Esophagus squamous epithelium (tissue), 5 donors: Measurements from ENCODE around the gene SPACA1. TPM values are rescaled to one million over a fixed set of nuclear protein-coding genes. Genes with fewer than 3 reads are reported as not detected.

ENCODE experiments used
- DNase-seq: peaks from one replicate; lab custom pipeline; 2025; lab: John Stamatoyannopoulos, UW
- H3K27ac ChIP-seq, 4 donors: fragments of 200-600 bp; sonication (generic); one replicate each; pipeline ENCODE4 v1.5.1; 2016 to 2019; ENCODE audit warnings: mild to moderate bottlenecking in 1 of 4
- H3K27me3 ChIP-seq, 4 donors: fragments of 200-600 bp; sonication (generic); 1 replicate in 3 of 4; 2 replicates in 1 of 4; pipeline versions ENCODE4 v1.5.1 to v1.6.0; 2017 to 2021; ENCODE audit warnings: antibody characterized with exemption in 1 of 4
- H3K36me3 ChIP-seq, 3 donors: fragments of 200-600 bp; sonication (generic); one replicate each; pipeline ENCODE4 v1.5.1; 2016 to 2019
- H3K4me1 ChIP-seq, 3 donors: fragments of 200-600 bp; sonication (generic); one replicate each; pipeline ENCODE4 v1.5.1; 2017 to 2019
- H3K4me3 ChIP-seq, 4 donors: fragments of 200-600 bp; sonication (generic); 1 replicate in 3 of 4; 2 replicates in 1 of 4; pipeline ENCODE4 v1.5.1; 2016 to 2019; ENCODE audit warnings: mild to moderate bottlenecking in 2 of 4, moderate library complexity in 1 of 4
- H3K9me3 ChIP-seq, 3 donors: fragments of 200-600 bp; sonication (generic); one replicate each; pipeline ENCODE4 v1.5.1; 2016 to 2019
- POLR2A ChIP-seq, 4 donors: fragments of 450-650 bp; IDR thresholded peaks; one replicate each; pipeline ENCODE4 v1.6.1; 2017; ENCODE audit warnings: antibody characterized with exemption in 4 of 4, mild to moderate bottlenecking in 4 of 4, moderate library complexity in 3 of 4
- WGBS, 2 donors: methylation state at CpG; one replicate each; pipeline ENCODE4 v1.1.5; 2018; 5-methylcytosine and 5-hydroxymethylcytosine counted together
- intact Hi-C: fragments of 100-400 bp; cut with DNase I; formaldehyde crosslinking; loops from one replicate; pipeline ENCODE4 v1.15.0; 2022
- total RNA-seq, 4 donors: library from RNA; depleted of rRNA; stranded (reverse); fragments of >200 nt; gene quantifications; one replicate each; pipeline ENCODE4 v1.1.0, GENCODE V29; 2016
- TF ChIP-seq, protein P1 (sequence below), 6 experiments: fragments of 450-650 bp in 4 of 6; fragments of 200-600 bp in 2 of 6; sonication (generic) in 2 of 6; IDR thresholded peaks; one replicate each; pipeline ENCODE4 v1.5.1; 2016 to 2019; ENCODE audit warnings: antibody characterized with exemption in 6 of 6, mild to moderate bottlenecking in 4 of 6, moderate library complexity in 4 of 6
- donor health status: DM: yes; HTN: yes; CAD: no.

SPACA1 gene
- total RNA-seq, 4 donors from 2014 or later = not detected

DNA sequence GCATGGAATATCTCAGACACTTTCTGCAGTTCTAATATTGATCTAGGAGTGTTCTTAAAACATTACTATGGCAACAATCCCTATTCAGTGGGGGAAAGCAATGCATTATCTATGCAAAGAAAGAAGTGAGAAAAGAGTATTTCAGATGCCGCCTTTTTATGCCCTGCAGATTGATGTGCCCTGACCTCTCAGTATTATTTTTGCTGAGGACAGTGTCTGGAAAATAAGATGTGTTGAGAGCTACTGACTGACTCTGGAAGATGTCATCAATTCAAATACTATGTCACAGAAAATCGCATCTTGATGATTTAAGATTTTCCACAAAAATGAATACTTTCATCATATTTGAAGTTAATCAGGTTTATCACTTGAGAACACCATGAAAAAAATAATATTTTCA, 22.9 kb upstream of the SPACA1 start:
- Histone ChIP-seq H3K4me3 (no peak overlapping the region), H3K4me1 (no peaks in the 10 kb centered on the region), H3K36me3 (no peaks in the 10 kb centered on the region), H3K9me3 (peaks cover 0 to 20% (median 8%) of the 10 kb centered on the region in 3 donors), H3K27me3 (no peaks in the 10 kb centered on the region), H3K27ac (no peak overlapping the region)
- WGBS, 2 donors = 64 to 65% methylated on average over 2 of the region's 2 CpGs
- intact Hi-C loops = no loop called here
- TF ChIP-seq, protein P1, sequence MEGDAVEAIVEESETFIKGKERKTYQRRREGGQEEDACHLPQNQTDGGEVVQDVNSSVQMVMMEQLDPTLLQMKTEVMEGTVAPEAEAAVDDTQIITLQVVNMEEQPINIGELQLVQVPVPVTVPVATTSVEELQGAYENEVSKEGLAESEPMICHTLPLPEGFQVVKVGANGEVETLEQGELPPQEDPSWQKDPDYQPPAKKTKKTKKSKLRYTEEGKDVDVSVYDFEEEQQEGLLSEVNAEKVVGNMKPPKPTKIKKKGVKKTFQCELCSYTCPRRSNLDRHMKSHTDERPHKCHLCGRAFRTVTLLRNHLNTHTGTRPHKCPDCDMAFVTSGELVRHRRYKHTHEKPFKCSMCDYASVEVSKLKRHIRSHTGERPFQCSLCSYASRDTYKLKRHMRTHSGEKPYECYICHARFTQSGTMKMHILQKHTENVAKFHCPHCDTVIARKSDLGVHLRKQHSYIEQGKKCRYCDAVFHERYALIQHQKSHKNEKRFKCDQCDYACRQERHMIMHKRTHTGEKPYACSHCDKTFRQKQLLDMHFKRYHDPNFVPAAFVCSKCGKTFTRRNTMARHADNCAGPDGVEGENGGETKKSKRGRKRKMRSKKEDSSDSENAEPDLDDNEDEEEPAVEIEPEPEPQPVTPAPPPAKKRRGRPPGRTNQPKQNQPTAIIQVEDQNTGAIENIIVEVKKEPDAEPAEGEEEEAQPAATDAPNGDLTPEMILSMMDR (IDR thresholded peaks at IDR 0.05) = no peak
- no peak for TF ChIP-seq POLR2A (IDR thresholded peaks at IDR 0.05)
- no peak for DNase-seq

DNA sequence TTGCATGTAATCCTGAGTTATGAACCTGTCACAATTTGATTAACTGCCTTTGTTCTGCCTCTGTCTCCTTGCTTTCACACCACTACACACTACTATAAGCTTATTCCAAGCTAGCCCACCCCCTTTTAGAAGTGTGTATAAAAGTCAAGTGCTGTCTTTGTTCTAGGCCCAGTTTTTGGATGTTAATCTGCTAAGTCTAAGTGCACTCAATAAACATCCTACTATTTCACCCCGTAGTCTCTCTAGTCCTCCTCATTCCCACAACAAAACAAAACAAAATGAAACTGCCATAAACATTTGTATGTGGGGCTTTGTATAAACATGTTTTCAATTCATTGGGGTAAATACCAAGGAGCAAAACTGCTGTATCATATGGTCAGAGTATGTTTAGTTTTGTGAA, 16.1 kb upstream of the SPACA1 start:
- H3K36me3 ChIP-seq = no peaks in the 10 kb centered on the region
- TF ChIP-seq, protein P1 (IDR thresholded peaks at IDR 0.05) = no peak
- no peak for TF ChIP-seq POLR2A (IDR thresholded peaks at IDR 0.05)
- H3K27ac ChIP-seq = no peak overlapping the region
- no peak for DNase-seq
- peaks cover 0 to 40% (median 19%) of the 10 kb centered on the region in 3 donors for H3K9me3 ChIP-seq
- 74 to 83% methylated on average over 1 of the region's 1 CpG for WGBS, 2 donors
- no peak overlapping the region for H3K4me3 ChIP-seq
- H3K27me3 ChIP-seq = no peaks in the 10 kb centered on the region
- no peaks in the 10 kb centered on the region for H3K4me1 ChIP-seq
- intact Hi-C loops = no loop called here

DNA sequence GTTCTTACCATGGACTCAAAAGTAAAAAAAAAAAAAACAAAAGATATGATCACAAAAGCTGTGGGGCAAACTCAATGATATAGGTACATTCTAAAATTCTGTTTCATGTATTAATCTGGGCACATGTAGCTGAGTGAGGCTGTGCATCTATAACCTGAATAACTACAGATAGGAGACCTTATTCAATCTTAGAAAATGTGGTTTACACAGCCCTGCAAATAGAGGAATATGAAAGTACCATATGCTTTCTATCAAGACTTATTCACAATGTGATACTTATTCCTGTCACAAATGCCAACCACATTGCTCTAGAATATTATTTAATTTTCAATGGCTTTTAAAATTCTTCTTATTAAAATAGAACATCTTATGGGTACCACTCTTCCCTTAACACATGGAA, 3.1 kb upstream of the SPACA1 start:
- no peak for TF ChIP-seq POLR2A (IDR thresholded peaks at IDR 0.05)
- TF ChIP-seq, protein P1 (IDR thresholded peaks at IDR 0.05) = no peak
- Histone ChIP-seq H3K4me1 (no peaks in the 10 kb centered on the region), H3K4me3 (no peak overlapping the region), H3K36me3 (no peaks in the 10 kb centered on the region), H3K27ac (no peak overlapping the region), H3K27me3 (peaks cover 0 to 15% (median 0%) of the 10 kb centered on the region in 4 donors), H3K9me3 (no peaks in the 10 kb centered on the region)
- no peak for DNase-seq
- intact Hi-C loops = no loop called here

DNA sequence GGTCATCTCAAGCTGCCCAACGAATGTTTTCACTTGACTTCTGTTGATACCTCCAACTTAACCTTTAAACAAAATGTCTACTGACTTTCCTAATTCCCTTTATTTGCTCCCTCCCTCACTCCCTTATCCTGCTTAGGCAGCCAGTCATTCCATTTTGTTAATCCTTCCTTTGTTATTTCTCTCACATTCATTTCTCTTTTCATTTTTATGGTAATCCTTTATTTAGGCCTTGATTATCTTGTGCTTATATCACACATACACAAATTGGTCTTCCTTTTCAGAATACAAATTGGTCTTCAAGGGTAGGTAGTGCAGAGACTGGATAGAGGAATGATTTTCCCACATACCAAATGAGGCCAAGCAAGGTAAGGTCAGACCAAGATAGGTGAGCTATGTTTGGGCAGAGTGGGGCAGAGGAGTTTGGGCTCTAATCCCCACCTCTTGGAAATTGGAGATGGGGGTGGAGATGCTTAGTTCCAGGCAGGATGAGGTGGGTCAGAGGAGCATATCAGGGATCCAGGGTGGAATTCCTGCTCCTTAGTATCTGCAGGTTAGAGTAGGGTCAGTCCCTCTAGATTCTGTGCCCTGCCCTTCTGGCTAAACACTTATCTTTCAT, 2.0 kb upstream of the SPACA1 start:
- no peak for DNase-seq
- TF ChIP-seq, protein P1 (IDR thresholded peaks at IDR 0.05) = no peak
- TF ChIP-seq POLR2A (IDR thresholded peaks at IDR 0.05) = no peak
- WGBS, 2 donors = 69 to 78% methylated on average over 1 of the region's 1 CpG
- Histone ChIP-seq H3K9me3 (no peaks in the 10 kb centered on the region), H3K27me3 (peaks cover 0 to 15% (median 0%) of the 10 kb centered on the region in 4 donors), H3K4me1 (no peaks in the 10 kb centered on the region), H3K4me3 (no peak overlapping the region), H3K27ac (no peak overlapping the region), H3K36me3 (no peaks in the 10 kb centered on the region)
- intact Hi-C loops = no loop called here

DNA sequence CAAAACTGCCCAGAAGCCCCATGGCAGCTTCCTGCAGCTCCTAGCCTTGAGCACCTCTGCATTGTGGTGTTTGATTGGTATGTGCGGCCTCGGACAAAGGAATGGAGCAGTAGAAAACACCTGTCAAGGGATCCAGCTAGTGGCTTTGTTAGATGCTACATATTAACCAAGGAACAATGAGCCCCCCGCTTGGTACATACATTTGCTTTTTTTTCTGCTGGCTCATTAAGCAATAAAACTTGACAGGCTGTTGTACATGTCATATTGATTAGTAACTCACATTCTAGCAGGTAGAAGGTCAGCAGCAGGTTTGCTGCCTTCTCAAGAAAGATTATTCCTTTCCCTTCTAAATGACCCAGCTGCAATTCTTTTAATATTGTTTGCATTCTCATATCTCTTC, 937 bp downstream of the SPACA1 start:
- no peak overlapping the region for H3K27ac ChIP-seq
- intact Hi-C loops = no loop called here
- TF ChIP-seq POLR2A (IDR thresholded peaks at IDR 0.05) = no peak
- TF ChIP-seq, protein P1 (IDR thresholded peaks at IDR 0.05) = no peak
- H3K4me3 ChIP-seq = no peak overlapping the region
- no peak for DNase-seq
- peaks cover 0 to 15% (median 0%) of the 10 kb centered on the region in 4 donors for H3K27me3 ChIP-seq
- no peaks in the 10 kb centered on the region for H3K4me1 ChIP-seq
- no peaks in the 10 kb centered on the region for H3K9me3 ChIP-seq
- H3K36me3 ChIP-seq = no peaks in the 10 kb centered on the region
- 60 to 81% methylated on average over 3 of the region's 3 CpGs for WGBS, 2 donors
